GM19328 (cell line): ENCODE results near the gene MRPS9.
A peak's percentile ranks its signal among the peaks of the same experiment; 100 is the strongest.

Experiments used
- ATAC-seq: cut with Tn5 transposase; IDR thresholded peaks from one replicate; pipeline ENCODE4 v1.9.1; 2021; ENCODE audit warnings: mild to moderate bottlenecking, moderate library complexity; ENCODE audit not compliant: unreplicated experiment

MRPS9 gene

DNA sequence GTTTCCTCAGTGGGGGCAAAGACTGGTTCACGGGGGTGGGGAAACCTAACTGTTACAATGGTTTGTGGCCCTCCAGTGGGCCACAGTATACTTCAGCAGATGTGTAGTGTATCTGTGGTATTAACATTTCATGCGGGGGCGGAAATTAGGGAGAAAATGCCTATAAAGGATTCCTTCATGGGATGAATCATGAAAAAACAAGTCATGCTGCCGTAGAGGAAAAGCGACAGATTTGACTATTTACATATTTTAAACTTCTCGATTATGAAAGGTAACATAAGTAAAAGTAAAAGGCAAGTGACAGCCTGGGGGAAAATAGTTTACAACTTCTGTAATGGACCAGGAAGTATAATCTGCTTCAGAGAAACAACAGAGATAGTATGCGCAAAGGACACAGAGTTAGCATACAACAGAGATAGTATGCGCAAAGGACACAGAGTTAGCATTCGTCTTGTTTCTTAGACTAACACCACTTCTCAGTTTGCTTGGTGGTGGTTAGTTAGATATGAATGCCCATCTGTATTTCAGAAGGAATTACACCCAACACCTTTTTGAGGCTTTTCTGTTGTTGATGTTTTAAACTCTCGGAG lies 41.1 kb downstream of the MRPS9 start:
- no peak for ATAC-seq

DNA sequence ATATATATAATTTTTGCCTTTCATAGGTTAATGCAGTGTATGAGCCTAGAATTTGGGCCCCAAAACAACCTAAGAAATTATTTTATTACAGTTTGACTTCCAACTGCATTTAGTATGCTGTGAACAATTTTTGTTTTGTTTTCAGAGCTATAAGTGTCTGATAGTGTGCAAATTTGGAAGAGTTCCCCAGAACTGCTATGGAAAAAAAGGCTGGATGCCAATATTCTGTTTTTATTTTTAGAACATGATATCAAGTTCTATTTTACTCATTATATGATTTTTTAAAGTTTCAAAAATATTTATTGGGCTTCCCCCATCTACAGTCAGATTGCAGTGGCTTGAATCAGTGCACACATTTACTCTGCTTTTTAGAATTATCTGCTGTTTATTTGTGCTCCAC lies 42.6 kb downstream of the MRPS9 start:
- no peak for ATAC-seq

DNA sequence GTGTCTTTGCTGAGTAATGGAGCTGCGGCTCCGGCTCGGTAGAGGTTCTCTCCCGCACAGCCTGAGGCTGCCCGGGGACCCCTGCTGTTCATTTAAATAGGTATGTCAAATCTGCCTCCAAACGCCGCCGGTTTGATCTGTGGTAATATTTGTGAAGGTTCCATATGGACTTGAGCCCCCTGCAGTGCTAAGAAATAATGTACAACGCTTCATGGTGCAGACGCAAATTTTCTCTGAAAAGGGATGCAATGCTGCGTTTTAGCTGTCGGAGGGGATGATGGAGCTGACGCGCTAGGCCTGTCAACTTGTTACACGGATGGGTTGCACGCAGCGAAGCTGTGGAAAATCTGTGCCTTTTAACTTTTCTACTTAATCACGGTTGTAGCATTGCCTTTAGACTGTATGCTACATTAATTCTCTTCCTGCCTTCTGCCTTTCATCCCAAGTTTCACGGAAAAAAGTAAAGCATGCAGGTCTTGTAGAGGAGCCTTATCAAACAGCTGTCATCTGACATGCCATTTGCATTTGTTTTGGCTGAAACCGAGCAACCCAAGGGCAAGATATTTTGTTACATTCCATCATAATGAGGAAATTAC lies 43.2 kb downstream of the MRPS9 start:
- no peak for ATAC-seq

DNA sequence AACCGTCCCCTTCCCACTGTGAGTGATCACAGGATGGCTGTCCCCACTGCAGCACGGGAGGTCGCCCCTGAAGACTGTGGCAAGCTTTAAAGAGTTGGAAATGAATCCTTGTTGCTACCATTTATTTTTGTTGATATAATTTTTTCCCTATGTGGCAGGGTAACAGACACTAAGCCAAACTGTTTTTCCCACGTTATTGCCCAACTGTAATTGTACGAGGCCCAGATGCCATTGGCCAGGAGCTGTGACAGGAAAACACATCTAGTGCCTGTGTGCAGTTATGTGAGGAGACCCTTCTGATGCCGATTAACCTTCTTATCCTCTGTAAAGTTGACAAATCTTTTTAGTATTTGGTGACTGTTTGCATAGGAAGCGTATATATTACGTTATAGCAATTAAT lies 44.2 kb downstream of the MRPS9 start:
- ATAC-seq: no peak

DNA sequence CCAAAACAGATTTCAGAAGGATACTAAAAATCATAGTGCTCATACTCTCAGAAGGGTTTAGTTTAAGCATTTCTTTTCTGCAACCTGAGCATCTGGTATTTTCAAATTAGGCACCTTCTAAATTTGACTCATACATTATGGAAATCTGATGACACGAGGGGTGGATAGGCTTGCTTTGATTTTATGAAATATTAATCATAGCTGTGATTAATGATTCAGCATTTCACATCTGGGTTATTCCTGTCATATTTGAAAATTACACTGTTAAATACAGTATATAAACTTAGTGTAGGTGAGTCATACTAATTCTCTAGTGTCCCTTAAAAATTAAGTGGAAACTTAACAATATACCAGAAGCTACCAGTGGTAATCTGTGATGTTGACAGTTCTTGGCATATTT lies 47.7 kb downstream of the MRPS9 start:
- no peak for ATAC-seq

DNA sequence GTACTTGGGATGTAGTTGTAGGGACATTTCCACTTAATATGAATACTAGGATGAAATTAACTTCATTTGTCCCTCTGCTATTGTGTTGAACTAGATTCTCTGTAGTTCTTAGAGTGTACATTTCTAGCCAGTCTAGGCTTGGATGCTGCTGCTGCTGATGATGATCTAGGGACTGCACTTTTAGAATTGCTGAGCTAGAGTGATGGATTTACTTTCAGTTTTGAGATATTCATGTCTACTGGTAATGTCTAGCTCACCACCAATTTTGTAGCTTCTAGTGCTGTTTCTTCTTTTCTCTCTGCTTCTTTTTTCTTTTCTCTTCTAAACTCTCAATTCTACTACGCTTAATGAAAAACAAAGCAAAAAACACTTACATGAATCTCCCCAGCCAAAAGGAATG lies 49.4 kb downstream of the MRPS9 start:
- no peak for ATAC-seq

DNA sequence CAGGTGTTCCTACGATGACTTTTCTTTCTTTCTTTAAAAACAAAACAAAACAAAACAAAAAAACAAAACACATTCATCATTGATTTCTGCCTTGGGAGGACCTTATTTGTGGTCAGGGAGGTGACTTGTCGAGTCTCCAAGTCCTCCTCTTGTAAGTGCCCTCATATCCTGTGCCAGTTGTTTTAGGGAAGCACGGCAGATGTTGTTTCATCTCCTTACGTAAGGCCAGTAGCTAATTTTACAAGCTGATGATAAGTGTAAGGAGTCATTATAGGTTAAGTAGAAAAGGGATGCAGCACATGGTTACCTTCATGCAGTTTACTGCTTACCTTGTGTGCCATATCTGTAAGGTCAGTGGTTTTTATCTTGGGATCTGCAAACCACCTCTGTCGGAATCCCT lies 52.2 kb downstream of the MRPS9 start:
- ATAC-seq: no peak

DNA sequence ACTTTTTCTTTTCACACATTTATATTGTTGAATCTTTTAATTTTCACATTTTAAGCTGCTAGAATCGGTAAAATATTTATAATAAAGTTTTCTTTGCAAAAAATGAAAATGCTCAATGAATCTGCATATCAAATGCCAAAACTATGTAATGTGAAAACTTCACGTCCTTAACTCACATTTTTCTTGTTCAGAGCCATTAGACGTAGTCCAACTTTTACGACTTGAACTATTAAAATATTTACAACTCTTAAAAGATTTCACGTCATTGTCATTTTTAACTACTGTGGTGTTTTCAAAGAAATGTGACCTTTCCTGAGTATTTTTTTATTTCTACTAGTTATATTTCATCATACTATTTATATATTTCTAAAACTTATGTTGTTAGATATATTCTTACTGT lies 54.9 kb downstream of the MRPS9 start:
- no peak for ATAC-seq

DNA sequence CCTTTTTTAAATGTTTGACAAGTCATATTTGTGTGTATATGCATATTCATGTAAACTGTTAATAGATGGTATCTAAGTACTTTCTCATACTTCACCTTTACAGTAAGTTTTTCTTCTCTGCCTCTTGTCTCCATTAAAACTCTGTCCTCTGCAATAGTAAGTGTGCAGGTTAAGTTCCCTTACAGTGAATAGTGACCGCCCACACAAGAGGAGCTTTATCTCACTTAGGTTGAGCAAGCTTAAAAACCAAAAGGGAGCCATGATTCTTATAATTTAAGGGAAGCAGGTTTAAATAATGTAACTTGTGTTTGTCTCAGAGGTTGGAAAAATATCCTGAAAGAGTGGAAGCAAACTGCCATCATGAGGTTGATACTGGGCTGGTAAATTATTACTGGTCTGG lies 61.3 kb downstream of the MRPS9 start:
- no peak for ATAC-seq

DNA sequence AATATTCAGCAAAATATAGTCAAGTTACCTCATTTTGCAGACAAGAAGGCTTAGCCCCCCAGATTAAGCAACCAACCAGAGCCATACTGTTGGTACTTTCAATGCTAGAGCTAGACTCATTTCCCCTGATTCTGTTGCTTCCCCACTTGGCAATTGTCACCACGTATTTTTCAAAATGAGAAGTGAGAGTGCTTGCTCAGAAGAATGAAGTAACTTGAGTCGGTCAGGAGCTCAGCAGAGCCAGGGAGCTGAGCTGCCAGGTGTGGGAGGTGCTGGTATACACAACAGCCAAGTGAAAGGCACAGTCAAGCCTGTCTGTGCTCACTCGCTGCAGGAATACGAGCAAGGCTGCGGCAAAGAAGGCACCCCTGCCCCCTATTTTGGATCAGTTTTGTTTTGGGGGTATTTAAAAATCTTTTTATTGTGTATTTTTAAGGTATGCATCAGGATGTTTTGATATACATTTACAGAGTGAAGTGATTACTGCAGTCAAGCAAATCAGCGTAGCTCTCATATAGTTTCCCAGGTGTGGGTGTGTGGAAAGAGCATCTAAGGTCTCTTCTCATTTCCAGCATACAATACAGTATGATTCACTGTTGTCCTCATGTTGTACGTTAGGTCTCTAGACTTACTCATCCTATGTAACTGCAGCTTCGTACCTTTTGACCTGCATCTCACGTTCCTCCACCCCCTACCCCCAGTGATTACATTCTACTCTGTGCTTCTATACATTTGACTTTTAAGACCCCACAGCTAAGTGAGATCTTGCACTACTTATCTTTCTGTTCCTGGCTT lies 62.4 kb downstream of the MRPS9 start:
- peak; percentile 90 for ATAC-seq

DNA sequence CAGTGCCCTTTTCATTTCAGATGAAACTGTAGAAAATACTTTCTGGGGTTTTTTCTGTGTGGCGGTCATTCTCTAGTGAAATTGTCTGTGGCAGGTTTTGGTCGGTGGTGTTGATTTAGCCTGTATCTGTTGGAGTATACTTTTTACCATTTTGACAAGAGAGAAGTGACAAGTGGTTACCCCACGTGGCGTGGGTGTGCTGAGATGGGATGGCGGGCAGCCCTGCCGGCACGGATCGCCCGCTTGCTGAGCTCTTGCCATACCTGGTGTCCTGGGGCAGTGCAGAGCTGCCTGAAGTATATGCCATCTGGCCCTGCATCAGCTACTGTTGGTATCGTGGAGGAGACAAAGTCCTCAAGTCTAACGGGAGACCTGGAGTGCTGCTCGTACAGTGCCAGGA lies 64.1 kb downstream of the MRPS9 start:
- ATAC-seq: no peak

DNA sequence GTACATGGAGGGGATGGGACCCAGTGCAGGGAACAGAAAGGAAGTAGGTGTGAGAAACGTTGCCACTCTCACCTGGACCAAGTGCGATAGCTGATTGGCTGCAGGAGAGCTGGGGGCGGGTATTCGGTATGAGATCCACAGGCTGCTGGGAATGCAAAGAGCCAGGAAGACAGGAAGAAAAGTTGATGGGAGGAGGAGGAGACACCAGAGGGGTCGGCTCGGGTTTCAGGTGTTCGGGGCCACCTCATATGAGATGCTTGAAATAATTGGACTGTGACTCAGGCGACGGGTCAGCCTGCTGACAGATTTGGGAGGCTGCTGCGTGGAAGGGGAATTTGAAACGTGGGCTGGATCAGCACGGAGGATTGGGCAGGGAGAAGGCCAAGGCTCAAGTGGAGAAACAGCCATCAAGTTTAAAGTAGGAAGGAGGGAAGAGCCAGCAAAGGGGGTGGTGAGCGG lies 65.1 kb downstream of the MRPS9 start:
- no peak for ATAC-seq

DNA sequence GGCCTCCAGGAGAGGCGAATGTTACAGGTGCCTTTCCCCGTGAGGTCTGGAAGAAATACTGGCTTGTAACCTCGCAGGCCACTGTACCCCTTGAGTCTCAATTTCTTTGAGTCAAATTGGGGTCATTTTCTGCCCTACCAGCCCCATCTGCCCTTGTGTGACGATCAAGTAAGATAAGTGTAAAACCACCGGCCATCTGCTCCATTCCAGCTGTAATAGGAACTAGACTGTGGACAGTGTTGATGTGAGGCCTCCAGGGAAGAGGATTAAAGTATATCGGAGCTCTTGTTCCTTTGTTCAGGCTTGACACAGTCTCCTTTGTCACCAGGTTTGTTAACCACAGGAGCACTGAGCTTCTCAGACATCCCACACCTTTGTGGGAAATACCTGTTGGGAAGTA lies 65.6 kb downstream of the MRPS9 start:
- no peak for ATAC-seq

DNA sequence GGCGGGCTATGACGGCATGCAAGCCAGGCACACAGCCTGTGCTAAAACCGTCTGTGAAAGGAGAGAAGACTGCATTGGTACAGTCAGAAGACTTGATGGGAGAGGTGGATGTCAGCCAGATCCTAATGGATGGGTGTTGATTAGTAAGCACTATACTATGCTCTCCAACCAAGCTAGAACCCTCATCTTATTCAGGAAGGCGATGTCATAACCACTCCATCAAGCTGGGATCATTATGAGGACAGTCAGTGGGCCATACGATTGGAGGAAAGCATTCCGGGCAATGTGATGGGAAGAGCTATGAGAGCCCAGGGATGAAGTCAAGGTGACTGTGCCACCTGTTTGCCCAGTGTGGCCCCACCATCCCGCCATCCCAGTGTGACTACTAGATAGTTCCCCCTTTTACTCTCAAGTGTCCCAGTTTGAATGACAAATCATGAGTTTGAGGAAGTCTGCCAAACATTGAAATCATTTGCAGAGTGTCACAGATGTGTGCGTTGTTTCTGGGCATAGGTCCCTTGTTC lies 66.4 kb downstream of the MRPS9 start:
- no peak for ATAC-seq

DNA sequence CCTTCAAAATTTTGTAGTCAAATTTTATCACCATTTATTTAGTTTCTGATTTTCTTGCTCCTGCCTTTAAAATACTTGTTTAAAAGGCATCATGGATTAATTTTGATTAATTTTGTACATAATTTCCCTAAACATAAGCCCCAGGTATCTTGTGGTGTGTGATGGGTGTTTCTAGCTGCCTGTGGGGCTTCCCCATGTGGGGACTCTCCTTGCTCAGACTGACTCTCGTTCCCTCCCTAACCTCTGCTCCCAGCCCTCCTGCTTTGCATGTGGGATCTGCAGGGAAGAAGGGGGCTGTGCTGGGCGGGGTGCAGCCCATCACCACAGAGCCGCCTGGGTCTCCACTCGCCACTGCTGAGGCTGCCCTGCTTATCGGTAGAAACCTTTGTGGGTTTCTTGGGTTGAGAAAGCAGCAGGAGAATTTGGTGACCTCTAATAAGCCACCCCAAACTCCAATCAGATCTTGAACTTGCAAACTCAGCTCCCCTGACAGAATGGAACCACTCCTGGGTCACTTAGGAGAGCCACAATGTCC lies 72.5 kb downstream of the MRPS9 start:
- no peak for ATAC-seq

DNA sequence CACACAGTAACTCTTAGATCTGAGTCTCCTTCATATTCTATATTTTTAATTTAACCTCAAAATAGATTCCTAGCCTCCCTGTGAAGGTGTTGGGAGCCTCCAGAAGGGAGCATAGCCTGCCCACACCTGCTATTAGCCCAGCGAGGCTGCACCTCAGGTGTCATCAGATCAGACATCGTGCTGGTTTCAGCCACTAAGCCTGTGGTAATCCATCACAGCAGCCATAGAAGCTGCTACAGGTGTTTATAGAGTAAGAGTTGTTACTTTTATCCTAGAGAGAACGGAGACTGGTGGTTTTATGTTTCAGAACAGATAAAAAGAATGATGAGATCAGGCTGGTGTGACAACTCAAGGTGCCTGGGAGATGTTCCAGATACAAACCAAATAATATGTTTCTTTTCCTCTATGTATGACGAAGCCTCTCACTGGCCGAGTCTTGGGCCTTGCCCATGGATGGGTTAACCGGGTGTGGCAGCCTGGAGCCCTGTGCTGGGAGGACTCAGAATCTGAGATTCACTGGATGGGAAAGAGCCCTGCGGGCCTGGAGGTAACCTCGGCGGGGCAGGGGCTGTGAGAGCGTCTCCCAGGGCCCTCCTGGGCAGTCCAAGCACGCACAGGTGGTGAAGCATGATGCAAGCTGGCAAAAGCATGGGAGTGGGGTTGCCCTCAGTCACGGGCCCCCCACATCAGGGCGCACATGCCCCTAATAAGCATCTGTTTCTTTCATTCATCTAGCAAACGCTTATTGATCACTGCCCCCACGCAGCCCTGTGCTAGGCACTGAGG lies 73.7 kb downstream of the MRPS9 start:
- no peak for ATAC-seq

DNA sequence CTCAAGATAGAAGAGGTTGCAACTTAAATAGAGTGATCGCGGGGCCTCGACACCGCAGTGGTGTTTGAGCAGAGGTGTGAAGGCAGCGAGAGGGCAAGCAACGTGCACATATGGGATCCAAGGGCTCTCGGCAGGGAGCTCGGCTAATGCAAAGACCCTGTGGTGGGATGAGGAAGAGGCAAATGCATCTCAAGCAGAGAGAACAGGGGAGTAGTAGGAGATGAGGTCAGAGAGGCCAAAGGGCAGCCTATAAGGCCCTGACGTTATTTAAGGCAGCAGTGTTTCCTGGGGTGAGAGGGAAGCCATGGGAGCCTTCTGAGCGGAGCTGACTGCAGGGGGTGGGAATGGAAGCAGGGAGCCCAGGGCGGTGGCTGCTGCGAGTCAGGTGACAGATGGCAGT lies 74.5 kb downstream of the MRPS9 start:
- ATAC-seq: no peak

DNA sequence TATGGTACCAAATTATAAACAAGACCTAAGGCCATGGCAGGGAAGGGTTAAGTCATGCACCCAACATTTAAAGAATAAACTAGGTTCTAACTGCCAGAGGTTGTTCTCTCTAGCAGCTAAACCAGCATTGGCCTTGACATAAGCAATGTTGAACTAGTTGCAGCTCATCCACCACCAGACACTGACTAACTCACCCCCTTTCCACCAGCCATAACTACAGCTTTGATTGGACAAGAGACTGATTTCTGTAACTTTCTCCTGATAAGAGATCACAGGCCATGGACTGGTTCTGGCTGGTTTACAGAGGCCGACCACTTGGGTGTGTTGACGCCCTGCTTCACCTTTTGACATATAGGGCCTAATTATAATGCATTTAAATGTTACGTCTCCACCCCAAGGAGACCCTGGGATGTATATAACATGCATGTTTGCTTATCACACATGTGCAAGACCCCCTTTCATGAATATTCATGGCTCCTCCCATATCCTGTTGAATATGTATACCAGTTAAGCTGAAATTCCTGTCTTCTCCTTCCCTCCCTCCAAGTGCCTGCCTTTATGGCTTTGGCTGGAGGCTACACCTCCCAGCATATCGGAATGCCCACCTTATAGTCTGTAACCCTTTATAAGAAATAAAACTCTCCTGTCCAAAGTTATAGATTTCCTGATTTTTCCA lies 75.9 kb downstream of the MRPS9 start:
- no peak for ATAC-seq

DNA sequence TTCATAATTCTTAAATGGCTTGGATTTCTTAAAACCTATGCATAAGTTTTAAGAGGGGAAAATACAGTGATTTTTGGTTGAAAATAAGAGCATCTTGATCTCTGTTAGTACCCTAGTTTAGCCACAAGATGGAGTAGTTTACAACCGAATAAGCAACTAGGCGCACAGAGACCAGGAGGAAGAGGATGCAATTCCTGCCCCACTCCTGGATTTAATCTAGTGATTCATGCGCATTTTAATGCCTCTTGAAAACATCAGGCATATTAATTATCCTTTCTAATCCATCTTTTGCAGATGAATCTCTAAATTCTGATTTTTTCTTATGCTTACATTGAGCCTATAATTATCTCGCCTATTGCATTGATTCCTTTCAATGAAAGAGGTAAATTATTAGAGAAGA lies 76.7 kb downstream of the MRPS9 start:
- ATAC-seq: no peak

DNA sequence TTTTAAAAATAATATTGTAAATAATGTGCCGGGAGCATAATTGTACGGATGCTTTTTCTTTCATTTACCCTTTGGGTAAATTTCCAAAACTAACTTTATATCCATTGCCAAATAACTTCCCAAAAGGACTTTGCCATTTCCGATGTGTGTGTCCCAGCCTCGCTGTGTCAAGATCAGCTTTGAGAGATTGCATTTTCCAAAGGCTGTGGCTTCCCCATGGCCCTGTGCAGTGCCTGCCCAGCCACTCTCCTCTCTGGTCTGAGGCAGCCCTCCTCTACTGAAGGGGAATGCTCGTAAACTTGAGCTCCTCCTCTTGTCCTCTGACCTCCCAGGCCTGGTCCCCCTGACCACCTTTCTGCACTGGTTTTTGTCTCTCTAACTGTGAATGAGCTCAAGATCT lies 78.5 kb downstream of the MRPS9 start:
- no peak for ATAC-seq

DNA sequence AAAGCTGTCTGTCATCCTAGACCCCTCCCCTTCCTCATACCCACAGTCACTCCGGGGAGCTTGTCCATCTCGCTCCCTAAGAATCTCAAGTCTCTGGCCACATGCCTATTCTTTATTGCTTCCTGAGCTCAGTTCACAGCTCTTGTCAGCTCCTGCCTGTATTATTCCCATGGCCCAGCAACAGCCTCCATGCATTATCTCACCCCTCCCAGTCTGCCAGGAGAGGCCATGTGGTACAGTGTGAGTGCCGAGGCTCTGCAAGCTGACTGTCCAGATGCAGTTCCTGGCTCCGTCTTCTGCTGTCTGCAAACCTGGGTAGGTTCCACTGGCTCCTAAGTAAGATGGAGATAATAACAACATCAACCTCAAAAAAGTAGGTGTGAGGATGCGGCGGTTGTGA lies 79.7 kb downstream of the MRPS9 start:
- no peak for ATAC-seq
